ENCODE data around the gene OR52K1. TPM values are rescaled to one million over a fixed set of nuclear protein-coding genes. Genes with fewer than 3 reads are reported as not detected.

OR52K1 gene
- total RNA-seq, 2 donors from 2014 or later: not detected

- DNase-seq (no peak), ATAC-seq (no peak)
- Histone ChIP-seq H3K4me3 (no peak overlapping the region), H3K27ac (no peak overlapping the region), H3K27me3 (no peaks in the 10 kb centered on the region), H3K36me3 (replicated peaks in 1 of 2; ENCODE audit: insufficient read depth in 1 of 2, low read depth in 2 of 2) (no peaks in the 10 kb centered on the region), H3K4me1 (no peaks in the 10 kb centered on the region), H3K9me3 (peaks cover 0 to 6% (median 0%) of the 10 kb centered on the region in 3 donors)
- intact Hi-C loops (cut with DNase I): no loop called here
- TF ChIP-seq POLR2A (IDR thresholded peaks at IDR 0.05): no peak
- TF ChIP-seq CTCF (IDR thresholded peaks at IDR 0.05): no peak
- 76 to 82% methylated on average over 4 of the region's 4 CpGs for WGBS, 2 donors
Observed at GRCh38 chr11:4460151-4460550, 22.3 kb upstream of the OR52K1 start.

- intact Hi-C loops (cut with DNase I): no loop called here
- DNase-seq (no peak), ATAC-seq (no peak)
- H3K4me3 ChIP-seq: no peak overlapping the region
- H3K4me1 ChIP-seq: no peaks in the 10 kb centered on the region
- H3K27me3 ChIP-seq: no peaks in the 10 kb centered on the region
- TF ChIP-seq CTCF (IDR thresholded peaks at IDR 0.05) (no peak), POLR2A (IDR thresholded peaks at IDR 0.05) (no peak)
- 87 to 91% methylated on average over 5 of the region's 5 CpGs for WGBS, 2 donors
- H3K9me3 ChIP-seq: peaks cover 0 to 6% (median 0%) of the 10 kb centered on the region in 3 donors
- no peaks in the 10 kb centered on the region for H3K36me3 ChIP-seq (replicated peaks in 1 of 2; ENCODE audit: insufficient read depth in 1 of 2, low read depth in 2 of 2)
- no peak overlapping the region for H3K27ac ChIP-seq
Observed at GRCh38 chr11:4464216-4465159, 18.0 kb upstream of the OR52K1 start.

- Histone ChIP-seq H3K4me3 (no peak overlapping the region), H3K4me1 (no peaks in the 10 kb centered on the region), H3K9me3 (peaks cover 0 to 6% (median 0%) of the 10 kb centered on the region in 3 donors), H3K36me3 (replicated peaks in 1 of 2; ENCODE audit: insufficient read depth in 1 of 2, low read depth in 2 of 2) (no peaks in the 10 kb centered on the region), H3K27me3 (no peaks in the 10 kb centered on the region), H3K27ac (no peak overlapping the region)
- intact Hi-C loops (cut with DNase I): no loop called here
- no peak for TF ChIP-seq CTCF (IDR thresholded peaks at IDR 0.05)
- no peak for TF ChIP-seq POLR2A (IDR thresholded peaks at IDR 0.05)
- 87 to 95% methylated on average over 1 of the region's 1 CpG for WGBS, 2 donors
- DNase-seq: no peak
- no peak for ATAC-seq
Observed at GRCh38 chr11:4465407-4465806, 17.0 kb upstream of the OR52K1 start.

- Histone ChIP-seq H3K4me3 (no peak overlapping the region), H3K36me3 (replicated peaks in 1 of 2; ENCODE audit: insufficient read depth in 1 of 2, low read depth in 2 of 2) (no peaks in the 10 kb centered on the region), H3K27ac (no peak overlapping the region), H3K4me1 (no peaks in the 10 kb centered on the region), H3K27me3 (no peaks in the 10 kb centered on the region), H3K9me3 (peaks cover 0 to 6% (median 0%) of the 10 kb centered on the region in 3 donors)
- DNase-seq (no peak), ATAC-seq (no peak)
- 37 to 64% methylated on average over 5 of the region's 5 CpGs for WGBS, 2 donors
- no peak for TF ChIP-seq POLR2A (IDR thresholded peaks at IDR 0.05)
- no peak for TF ChIP-seq CTCF (IDR thresholded peaks at IDR 0.05)
- intact Hi-C loops (cut with DNase I): no loop called here
Observed at GRCh38 chr11:4466131-4466870, 16.1 kb upstream of the OR52K1 start.

Measured in body of pancreas (tissue), 4 donors.